HG02938 (cell line): Measurements from ENCODE around the gene ATP1B2.
"Not testable (repeated sequence)": the region's sequence is repeated elsewhere in the genome, so short reads cannot be mapped to it uniquely, and the experiment has no call there.

ENCODE experiments used
- ATAC-seq: cut with Tn5 transposase; IDR thresholded peaks from one replicate; pipeline ENCODE4 v1.9.1; 2021; ENCODE audit warnings: mild to moderate bottlenecking, moderate library complexity; ENCODE audit not compliant: unreplicated experiment

Gene ATP1B2

GRCh38 chr17:7633093-7633492 is 17.6 kb upstream of the ATP1B2 start:
- no peak for ATAC-seq

- no peak for ATAC-seq
These were observed 16.3 kb upstream of the ATP1B2 start for GRCh38 chr17:7634384-7634783.

DNA sequence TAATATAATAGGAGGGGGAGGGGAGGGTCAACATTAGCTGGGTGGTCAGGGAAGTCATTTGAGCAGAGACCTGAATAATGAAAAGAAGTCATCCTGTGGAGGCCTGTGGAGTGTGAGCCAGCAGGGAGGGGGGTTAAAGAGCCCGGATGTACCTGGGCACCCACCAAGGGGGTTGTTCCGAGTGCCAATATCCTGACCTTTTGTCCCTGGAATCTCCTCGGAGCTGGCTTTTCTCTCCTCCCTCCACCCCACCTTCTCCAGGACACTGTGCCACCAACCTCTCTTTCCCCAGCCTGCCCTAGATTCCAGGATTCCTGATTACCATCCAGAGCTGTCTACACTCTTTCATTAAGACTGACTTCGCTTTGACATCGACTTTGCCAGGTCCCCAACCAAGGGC is 14.6 kb upstream of the ATP1B2 start:
- no peak for ATAC-seq

GRCh38 chr17:7640783-7641182 is 9.9 kb upstream of the ATP1B2 start:
- ATAC-seq: no peak

- not testable (repeated sequence) for ATAC-seq
These were observed 9.1 kb upstream of the ATP1B2 start for GRCh38 chr17:7641635-7642034.

GRCh38 chr17:7644775-7645174 is 6.0 kb upstream of the ATP1B2 start:
- ATAC-seq: no peak

DNA sequence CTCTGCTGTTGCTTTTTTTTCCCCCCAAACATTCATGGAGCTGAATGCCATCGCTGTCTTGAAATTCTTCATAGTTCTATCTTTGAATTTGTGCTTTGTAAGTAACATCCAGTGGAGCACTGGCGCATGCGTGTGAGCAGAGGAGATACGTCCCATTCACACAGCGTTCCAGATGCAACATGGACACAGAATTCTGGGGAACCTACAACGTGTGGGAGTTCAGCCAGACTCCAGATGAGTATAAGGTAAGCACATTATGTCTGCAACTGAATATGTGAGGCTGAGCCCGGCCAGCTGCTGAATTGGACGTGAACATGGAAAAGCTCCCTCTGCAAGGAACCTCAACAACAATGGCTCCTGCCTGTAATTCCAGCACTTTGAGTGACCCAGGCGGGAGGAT is 4.3 kb upstream of the ATP1B2 start:
- ATAC-seq: no peak

- ATAC-seq: no peak
These were observed 3.7 kb upstream of the ATP1B2 start for GRCh38 chr17:7647018-7647417.

DNA sequence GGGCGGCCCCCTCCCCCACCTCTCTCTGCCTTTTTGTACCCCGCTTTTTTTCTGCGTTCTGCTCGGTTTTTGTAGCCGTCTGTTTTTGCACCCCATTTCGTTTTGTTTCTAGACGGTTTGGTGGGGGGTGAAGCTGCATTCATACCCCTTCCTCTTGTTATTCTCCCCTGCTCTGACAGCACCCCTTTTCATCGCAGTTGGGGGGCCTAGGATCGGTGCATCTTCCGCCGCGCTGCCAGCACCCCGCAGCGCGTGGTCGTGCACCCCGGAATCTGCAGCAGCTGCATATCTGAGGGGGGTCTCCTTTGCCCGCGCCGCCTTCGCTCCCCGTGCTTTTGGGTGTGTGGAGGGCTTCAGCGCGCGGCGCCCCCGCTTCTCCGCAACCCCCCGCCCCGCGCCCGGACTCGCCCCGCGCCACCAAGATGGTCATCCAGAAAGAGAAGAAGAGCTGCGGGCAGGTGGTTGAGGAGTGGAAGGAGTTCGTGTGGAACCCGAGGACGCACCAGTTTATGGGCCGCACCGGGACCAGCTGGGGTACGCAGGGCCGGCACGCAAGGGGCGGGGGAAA is 455 bp downstream of the ATP1B2 start:
- no peak for ATAC-seq

DNA sequence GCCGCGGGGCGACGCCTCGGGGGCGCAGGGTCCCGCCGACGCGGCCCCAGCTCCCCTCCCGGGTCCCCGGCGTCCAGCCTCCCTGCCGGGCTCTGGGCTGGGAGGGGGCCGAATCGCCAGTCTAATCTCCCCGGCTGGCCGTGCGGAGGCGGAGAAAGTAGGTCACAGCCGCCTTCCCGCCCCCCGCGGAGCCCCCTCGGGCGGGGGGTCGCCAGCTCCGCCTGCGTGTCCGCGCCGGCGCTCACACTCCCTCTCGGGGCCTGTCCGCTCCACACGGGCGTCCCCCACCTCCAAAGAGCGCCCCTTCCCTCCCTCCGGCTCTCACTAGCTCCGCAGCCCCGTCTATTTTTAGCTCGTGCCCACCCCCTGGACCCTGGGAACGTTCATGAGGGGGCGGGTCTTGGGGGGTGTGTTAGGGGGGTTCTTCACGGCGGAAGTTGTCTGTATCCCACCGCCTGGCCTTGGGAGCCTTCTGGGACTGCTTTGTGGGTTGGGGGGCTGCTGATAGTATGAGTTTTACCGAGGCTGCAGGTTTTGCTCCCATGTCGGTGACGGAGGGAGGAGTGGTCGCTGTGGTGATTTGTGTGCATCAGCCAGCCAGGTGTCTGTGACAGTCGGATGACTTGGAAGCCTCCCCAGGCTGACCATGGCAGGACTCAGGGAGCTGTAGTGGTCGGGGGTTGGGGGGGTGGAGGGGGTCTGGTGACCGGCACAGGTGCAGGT is 1.1 kb downstream of the ATP1B2 start:
- no peak for ATAC-seq

DNA sequence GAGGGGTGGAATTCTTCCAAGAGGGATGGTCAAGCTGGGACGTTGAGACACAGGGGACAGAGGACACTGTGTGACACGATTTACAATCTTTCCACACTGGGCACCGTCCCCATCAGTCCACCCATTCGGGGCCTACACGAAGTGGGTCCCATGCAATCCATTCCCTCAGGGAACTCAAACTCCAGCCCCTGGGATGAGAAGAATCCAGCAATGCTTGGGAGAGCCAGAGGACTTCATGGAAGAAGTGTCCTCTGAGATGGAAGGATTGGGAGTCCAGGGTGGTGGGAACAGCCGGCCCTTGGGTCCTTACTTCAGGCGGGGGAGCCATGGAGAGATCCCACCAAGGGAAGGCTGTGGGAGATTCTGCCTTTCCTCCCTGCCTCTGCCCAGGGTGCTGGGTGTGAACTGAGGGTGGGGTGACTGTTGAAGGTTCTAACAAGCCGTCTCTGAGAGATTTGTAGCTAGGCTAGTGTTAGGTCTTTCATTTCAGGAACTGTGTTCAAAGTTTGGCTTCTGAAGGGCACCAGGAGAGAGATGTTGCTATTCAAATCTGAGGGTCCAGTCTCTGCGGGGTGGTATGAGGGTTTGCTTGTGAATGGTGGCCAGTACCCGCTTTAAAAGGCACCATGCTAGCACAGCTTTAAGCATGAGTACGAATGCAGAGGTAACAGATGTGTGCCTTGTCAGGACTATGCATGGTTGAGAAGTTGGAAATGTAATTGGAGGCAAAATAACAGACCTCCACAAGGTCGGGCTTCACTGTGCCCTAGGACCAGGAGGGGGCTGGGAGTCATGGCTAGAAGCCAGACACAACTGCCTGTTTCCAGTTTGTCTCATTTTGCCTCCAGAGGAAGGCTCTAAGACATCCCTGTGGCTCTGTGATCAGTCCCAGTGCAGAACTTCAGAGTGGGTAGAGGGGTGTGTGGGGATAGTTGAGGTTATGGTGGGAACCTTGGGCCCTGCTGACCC is 1.9 kb downstream of the ATP1B2 start:
- no peak for ATAC-seq

DNA sequence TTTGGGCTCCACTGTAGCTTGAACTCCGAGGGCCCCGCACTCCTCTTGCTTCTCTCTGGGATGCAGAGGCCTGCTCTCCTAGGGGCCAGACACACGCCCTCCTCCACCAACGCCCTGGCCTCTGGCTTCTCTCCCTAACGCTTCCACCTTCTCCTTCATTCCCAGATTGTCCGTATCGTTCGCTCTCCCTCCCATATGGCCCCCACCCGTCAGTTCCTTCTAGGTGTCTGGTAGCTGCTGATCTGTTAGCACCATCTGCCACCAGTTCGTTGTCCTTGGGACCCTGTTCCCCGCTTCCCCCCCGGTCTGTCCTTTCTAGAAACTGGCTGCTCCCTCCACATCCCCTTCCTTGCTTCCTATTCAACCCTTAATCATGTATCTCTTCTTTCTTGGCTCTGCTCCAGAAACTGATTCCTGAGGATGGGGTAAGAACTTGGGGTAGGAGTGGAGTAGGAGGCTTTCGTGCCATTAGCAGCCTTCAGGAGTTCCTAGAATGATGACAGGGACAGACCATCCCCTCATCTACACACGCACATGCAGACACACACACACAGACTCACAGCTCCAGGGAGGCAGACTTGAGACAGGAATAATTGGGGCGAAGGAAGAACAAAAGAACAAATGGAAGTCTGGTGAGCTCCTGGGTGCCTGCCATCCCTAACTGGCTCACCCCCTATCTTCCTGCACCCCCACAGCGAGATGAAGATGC is 4.3 kb downstream of the ATP1B2 start:
- ATAC-seq: no peak

- no peak for ATAC-seq
These were observed 4.8 kb downstream of the ATP1B2 start for GRCh38 chr17:7655541-7655840.

- ATAC-seq: no peak
These were observed 6.4 kb downstream of the ATP1B2 start for GRCh38 chr17:7656958-7657609.

DNA sequence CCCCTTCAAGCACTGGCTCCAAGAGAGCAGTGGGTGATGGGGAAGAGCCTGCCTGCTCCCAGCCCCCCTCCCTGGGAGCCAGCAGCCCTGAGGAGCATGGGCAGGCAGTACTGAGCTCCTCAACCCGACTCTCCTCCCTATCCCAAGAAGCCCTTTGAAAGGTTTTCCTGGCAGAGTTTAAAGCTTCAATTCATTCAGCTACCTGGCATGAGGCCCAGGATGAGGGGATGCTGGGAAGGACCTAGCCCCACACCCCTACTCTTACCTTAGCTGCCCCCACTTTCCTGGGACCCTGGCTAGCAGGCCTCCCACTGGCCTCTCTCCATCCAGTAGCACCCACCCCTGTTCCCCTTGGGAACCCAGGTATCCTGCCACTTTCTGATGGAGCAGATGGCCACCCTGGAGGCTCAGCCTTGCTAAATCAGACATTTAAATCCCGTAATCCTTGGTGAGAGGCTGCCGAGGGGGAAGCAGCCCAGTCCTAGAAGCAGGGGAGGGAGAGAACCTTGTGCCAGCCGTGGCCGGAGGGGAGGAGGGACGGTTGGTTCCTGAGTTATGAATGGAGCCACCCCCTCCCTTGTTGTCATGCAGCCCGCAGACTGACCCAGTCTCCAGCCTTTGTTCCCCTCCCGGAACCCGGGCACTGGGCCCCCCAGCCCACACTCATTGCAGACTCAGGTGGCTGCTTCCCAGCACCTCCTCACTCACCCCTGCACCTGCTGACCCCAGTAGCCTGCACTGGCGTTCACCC is 17.1 kb downstream of the ATP1B2 start:
- no peak for ATAC-seq

DNA sequence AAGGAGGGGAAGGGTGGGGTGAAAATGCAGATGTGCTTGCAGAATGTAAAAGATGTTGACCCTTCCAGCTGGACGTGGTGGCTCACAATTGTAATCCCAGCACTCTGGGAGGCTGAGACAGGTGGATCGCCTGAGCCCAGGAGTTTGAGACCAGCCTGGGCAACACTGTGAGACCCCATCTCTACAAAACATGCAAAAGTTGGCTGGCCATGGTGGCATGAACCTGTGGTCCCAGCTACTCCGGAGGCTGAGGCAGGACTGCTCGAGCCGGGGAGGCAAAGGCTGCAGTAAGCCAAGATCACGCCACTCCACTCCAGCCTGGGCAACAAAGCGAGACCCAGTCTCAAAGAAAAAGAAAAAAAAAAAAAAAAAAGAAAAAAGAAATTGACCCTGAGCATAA is 17.8 kb downstream of the ATP1B2 start:
- ATAC-seq: no peak

DNA sequence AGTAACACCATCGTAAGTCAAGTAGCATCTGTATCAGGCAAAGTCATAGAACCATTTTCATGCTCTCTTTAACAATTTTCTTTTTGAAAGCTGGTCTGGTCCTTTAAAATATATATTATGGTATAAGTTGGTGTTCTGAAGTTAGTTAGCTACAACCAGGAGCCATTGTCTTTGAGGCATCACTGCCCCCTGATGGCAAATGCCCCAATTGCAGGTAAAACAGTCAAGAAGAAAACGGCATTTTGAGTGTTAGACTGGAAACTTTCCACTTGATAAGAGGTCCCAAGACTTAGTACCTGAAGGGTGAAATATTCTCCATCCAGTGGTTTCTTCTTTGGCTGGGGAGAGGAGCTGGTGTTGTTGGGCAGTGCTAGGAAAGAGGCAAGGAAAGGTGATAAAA is 22.5 kb downstream of the ATP1B2 start:
- ATAC-seq: no peak

DNA sequence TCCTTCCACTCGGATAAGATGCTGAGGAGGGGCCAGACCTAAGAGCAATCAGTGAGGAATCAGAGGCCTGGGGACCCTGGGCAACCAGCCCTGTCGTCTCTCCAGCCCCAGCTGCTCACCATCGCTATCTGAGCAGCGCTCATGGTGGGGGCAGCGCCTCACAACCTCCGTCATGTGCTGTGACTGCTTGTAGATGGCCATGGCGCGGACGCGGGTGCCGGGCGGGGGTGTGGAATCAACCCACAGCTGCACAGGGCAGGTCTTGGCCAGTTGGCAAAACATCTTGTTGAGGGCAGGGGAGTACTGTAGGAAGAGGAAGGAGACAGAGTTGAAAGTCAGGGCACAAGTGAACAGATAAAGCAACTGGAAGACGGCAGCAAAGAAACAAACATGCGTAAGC is 24.2 kb downstream of the ATP1B2 start:
- ATAC-seq: no peak

DNA sequence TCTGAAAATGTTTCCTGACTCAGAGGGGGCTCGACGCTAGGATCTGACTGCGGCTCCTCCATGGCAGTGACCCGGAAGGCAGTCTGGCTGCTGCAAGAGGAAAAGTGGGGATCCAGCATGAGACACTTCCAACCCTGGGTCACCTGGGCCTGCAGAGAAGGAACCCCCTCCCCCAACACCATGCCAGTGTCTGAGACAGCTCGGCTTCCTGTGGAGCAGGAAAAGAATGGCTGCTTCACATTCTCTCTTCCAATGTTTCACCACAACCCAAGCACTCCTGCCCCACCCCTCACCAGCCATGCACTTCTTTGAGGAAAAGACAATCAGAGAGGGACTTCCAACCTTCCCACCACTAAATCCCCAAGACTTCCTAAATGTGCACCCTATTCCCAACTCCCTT is 25.8 kb downstream of the ATP1B2 start:
- ATAC-seq: no peak

GRCh38 chr17:7677388-7678067 is 26.8 kb downstream of the ATP1B2 start:
- ATAC-seq: no peak
